H1 (cell line): ENCODE results near the gene PITPNC1. TPM values are rescaled to one million over a fixed set of nuclear protein-coding genes. Genes with fewer than 3 reads are reported as not detected.

ENCODE experiments used
- BCL11A ChIP-seq, 2 experiments: IDR thresholded peaks; one replicate each; pipeline ENCODE4 v1.6.1; 2011; ENCODE audit warnings: low read depth in 2 of 2, low read length in 2 of 2, mild to moderate bottlenecking in 2 of 2
- GTF2F1 ChIP-seq: IDR thresholded peaks from 2 replicates; pipeline ENCODE4 v1.6.1; 2012; ENCODE audit warnings: low read depth, low read length, improper control_type of control experiment, borderline replicate concordance
- HDAC2 ChIP-seq, 2 experiments: fragments of 300-600 bp in 1 of 2; sonication (generic) in 1 of 2; IDR thresholded peaks; 2 replicates each; pipeline ENCODE4 v1.6.1; 2011 to 2012; ENCODE audit warnings: low read depth in 2 of 2, low read length in 2 of 2, mild to moderate bottlenecking in 2 of 2, moderate library complexity in 2 of 2, borderline replicate concordance in 1 of 2, inconsistent platforms in 1 of 2
- POLR2AphosphoS5 ChIP-seq: IDR thresholded peaks from 2 replicates; pipeline ENCODE4 v1.6.1; 2011; ENCODE audit warnings: low read depth, low read length
- ZNF274 ChIP-seq: IDR thresholded peaks from 2 replicates; pipeline ENCODE4 v1.7.0; 2012; ENCODE audit warnings: low read length, borderline replicate concordance; ENCODE audit errors: extremely low read depth
- polyA plus RNA-seq, 7 experiments: library from polyadenylated mRNA; depleted of rRNA in 3 of 7; stranded (reverse) in 5 of 7; unstranded in 2 of 7; fragments of >200 nt in 5 of 7; fragments of 200-250 nt in 2 of 7; gene quantifications; 1 replicate in 5 of 7; 2 replicates in 1 of 7; 4 replicates in 1 of 7; pipeline versions ENCODE4 v1.2.1 to v1.2.3, GENCODE V29; 2011 to 2013; ENCODE audit warnings: missing spikeins in 2 of 7, mixed read lengths in 2 of 7
- total RNA-seq: library from RNA; stranded (reverse); fragmentation: NEBNext Ultra II Directional; extraction: Animal tissue kit (Norgen Biotek cat#: 25700); gene quantifications from 2 replicates; pipeline ENCODE4 v1.2.1, GENCODE V29; 2021

Gene PITPNC1
- total and polyA plus RNA-seq, 2 of the 8 experiments (the other 6 are each of a cell fraction or from before 2014, with no cell fraction given), result 17.6 to 54.7 TPM

GRCh38 chr17:67500261-67500660 lies 123.2 kb downstream of the PITPNC1 start (continued):
- no peak for TF ChIP-seq HDAC2 (IDR thresholded peaks at IDR 0.05; ENCODE audit: borderline replicate concordance in 1 of 2, low read depth in 2 of 2, low read length in 2 of 2)
- no peak for TF ChIP-seq POLR2AphosphoS5
- TF ChIP-seq ZNF274, result no peak
- no peak for TF ChIP-seq GTF2F1
- TF ChIP-seq BCL11A (IDR thresholded peaks at IDR 0.05; ENCODE audit: low read depth in 2 of 2, low read length in 2 of 2), result no peak
- TF ChIP-seq, all 59 proteins: peak for 0
